HG02852 (cell line): Measurements from ENCODE around the gene M1AP.
"Not testable (repeated sequence)": the region's sequence is repeated elsewhere in the genome, so short reads cannot be mapped to it uniquely, and the experiment has no call there.

Source experiments
- ATAC-seq: cut with Tn5 transposase; IDR thresholded peaks from one replicate; pipeline ENCODE4 v1.9.1; 2021; ENCODE audit warnings: mild to moderate bottlenecking, moderate library complexity; ENCODE audit not compliant: unreplicated experiment

Gene M1AP

GRCh38 chr2:74653985-74654882, 6.1 kb upstream of the M1AP start, which contains the start of gene SEMA4F:
Gene SEMA4F, plus strand, starts transcription at chr2:74654247. Its CDS starts 130 bp downstream, at chr2:74654377.
- peak; percentile 100 for ATAC-seq

GRCh38 chr2:74653589-74653984, 5.5 kb upstream of the M1AP start:
- ATAC-seq = peak; percentile 25

GRCh38 chr2:74646834-74647482, 1.2 kb downstream of the M1AP start:
- ATAC-seq = no peak

GRCh38 chr2:74646201-74646600, 1.9 kb downstream of the M1AP start:
- ATAC-seq = no peak

- ATAC-seq = no peak
Observed at GRCh38 chr2:74645344-74645743, 2.8 kb downstream of the M1AP start.

GRCh38 chr2:74639550-74639949, 8.6 kb downstream of the M1AP start:
- ATAC-seq = no peak

- no peak for ATAC-seq
Observed at GRCh38 chr2:74632939-74633312, 15.2 kb downstream of the M1AP start.

GRCh38 chr2:74632209-74632938, 15.8 kb downstream of the M1AP start:
- ATAC-seq = no peak

GRCh38 chr2:74630454-74630853, 17.7 kb downstream of the M1AP start:
- ATAC-seq = not testable (repeated sequence)

GRCh38 chr2:74628538-74629105, 19.5 kb downstream of the M1AP start:
- no peak for ATAC-seq

- no peak for ATAC-seq
Observed at GRCh38 chr2:74625658-74626425, 22.3 kb downstream of the M1AP start.

- ATAC-seq = no peak
Observed at GRCh38 chr2:74620671-74621070, 27.5 kb downstream of the M1AP start.

GRCh38 chr2:74619651-74620297, 28.4 kb downstream of the M1AP start:
- ATAC-seq = peak; percentile 50

GRCh38 chr2:74618410-74619083, 29.6 kb downstream of the M1AP start:
- no peak for ATAC-seq

- no peak for ATAC-seq
Observed at GRCh38 chr2:74617122-74617521, 31.0 kb downstream of the M1AP start.

- no peak for ATAC-seq
Observed at GRCh38 chr2:74606927-74607326, 41.2 kb downstream of the M1AP start.

- ATAC-seq = no peak
Observed at GRCh38 chr2:74603282-74604000, 44.7 kb downstream of the M1AP start.

- no peak for ATAC-seq
Observed at GRCh38 chr2:74602586-74603281, 45.4 kb downstream of the M1AP start.
